OCI-LY7 (cell line): ENCODE measurements around the gene SGCB. TPM values are rescaled to one million over a fixed set of nuclear protein-coding genes. Genes with fewer than 3 reads are reported as not detected.

ENCODE experiments used
- BruUV-seq: library from RNA; stranded (reverse); fragments of 400-500 nt; replicated peaks from 2 replicates; lab custom pipeline; 2021; lab: Mats Ljungman, UMichigan
- CTCF ChIA-PET: fragments of 300-600 bp; sonication (Branson Sonifier 250); formaldehyde crosslinking; loops from one replicate; lab custom pipeline; 2022; ENCODE audit warnings: antibody characterized with exemption; ENCODE audit not compliant: unreplicated experiment; lab: Charles Lee
- POLR2A ChIA-PET: fragments of 300-600 bp; sonication (Branson Sonifier 250); formaldehyde crosslinking; loops from one replicate; lab custom pipeline; 2022; ENCODE audit warnings: antibody characterized with exemption; lab: Charles Lee
- DNase-seq: peaks from one replicate; pipeline ENCODE4 v3.0.0-alpha.2; 2015; ENCODE audit warnings: low spot score
- H2AFZ ChIP-seq: fragments of 200-600 bp; sonication (generic), shearing (Covaris generic); 2 replicates; pipeline ENCODE4 v1.6.1; 2014; ENCODE audit warnings: mild to moderate bottlenecking, antibody characterized with exemption, low read length, moderate library complexity
- H3K27ac ChIP-seq: fragments of 200-600 bp; sonication (generic); 2 replicates; pipeline ENCODE4 v1.5.1; 2014; ENCODE audit warnings: mixed run types, low read depth, mild to moderate bottlenecking, moderate library complexity, low read length, inconsistent platforms; ENCODE audit not compliant: poor library complexity, severe bottlenecking
- H3K36me3 ChIP-seq: fragments of 200-600 bp; sonication (generic); 2 replicates; pipeline ENCODE4 v1.6.1; 2014; ENCODE audit warnings: mild to moderate bottlenecking, antibody characterized with exemption, low read length, moderate library complexity, mixed read lengths; ENCODE audit not compliant: insufficient read depth
- H3K4me1 ChIP-seq: fragments of 200-600 bp; sonication (generic); 2 replicates; pipeline ENCODE4 v1.5.1; 2014; ENCODE audit warnings: mild to moderate bottlenecking, low read length; ENCODE audit not compliant: insufficient read depth, poor library complexity, severe bottlenecking
- H3K4me2 ChIP-seq: fragments of 200-600 bp; sonication (generic); 2 replicates; pipeline ENCODE4 v1.6.1; 2014; ENCODE audit warnings: mild to moderate bottlenecking, low read length
- H3K4me3 ChIP-seq: fragments of 200-600 bp; sonication (generic); 2 replicates; pipeline ENCODE4 v1.5.1; 2014; ENCODE audit warnings: mild to moderate bottlenecking, low read depth, low read length; ENCODE audit not compliant: poor library complexity, severe bottlenecking
- H3K79me2 ChIP-seq: fragments of 200-600 bp; sonication (generic); 2 replicates; pipeline ENCODE4 v1.6.1; 2016; ENCODE audit warnings: low read depth, mild to moderate bottlenecking, low read length, moderate library complexity, mixed read lengths; ENCODE audit not compliant: insufficient read depth
- H3K9me2 ChIP-seq: fragments of 200-600 bp; sonication (generic); 2 replicates; pipeline ENCODE4 v1.6.1; 2016; ENCODE audit warnings: mild to moderate bottlenecking, low read length, mixed read lengths; ENCODE audit not compliant: insufficient read depth
- H3K9me3 ChIP-seq: fragments of 200-600 bp; sonication (generic); 2 replicates; pipeline ENCODE4 v1.6.1; 2014; ENCODE audit warnings: mild to moderate bottlenecking, mixed run types, low read length, mixed read lengths
- H4K20me1 ChIP-seq: fragments of 200-600 bp; sonication (generic); 2 replicates; pipeline ENCODE4 v1.6.1; 2014; ENCODE audit warnings: mild to moderate bottlenecking, antibody characterized with exemption, low read length, moderate library complexity, mixed read lengths; ENCODE audit not compliant: insufficient read depth
- EZH2phosphoT487 ChIP-seq: fragments of 200-600 bp; sonication (generic); IDR thresholded peaks from 2 replicates; pipeline ENCODE4 v1.6.1; 2018; ENCODE audit warnings: low read depth, borderline replicate concordance, mild to moderate bottlenecking, mixed run types, antibody characterized with exemption, low read length, moderate library complexity, mixed read lengths
- intact Hi-C: fragments of 100-400 bp; cut with micrococcal nuclease; formaldehyde crosslinking; loops from one replicate; pipeline ENCODE4 v1.10.0; 2022; ENCODE audit not compliant: unreplicated experiment
- total RNA-seq, 2 experiments: library from RNA; depleted of rRNA in 1 of 2; stranded (reverse); fragments of >200 nt in 1 of 2; shearing (Covaris generic) in 1 of 2; gene quantifications; 2 replicates each; pipeline ENCODE4 v1.2.3, GENCODE V29; 2014 to 2022
- TF ChIP-seq, protein P1 (sequence below): fragments of 200-600 bp; sonication (generic); conservative IDR thresholded peaks from 2 replicates; pipeline ENCODE4 v1.5.1; 2014; ENCODE audit warnings: mild to moderate bottlenecking, antibody characterized with exemption, low read length, moderate library complexity, mixed read lengths

Gene SGCB
- total RNA-seq, 2 experiments from 2014 or later = 7.5 to 20.2 TPM

GRCh38 chr4:52069571-52069970 lies 31.5 kb upstream of the SGCB start:
- Histone ChIP-seq H3K9me3 (no peaks in the 10 kb centered on the region), H3K4me2 (no peak overlapping the region), H3K36me3 (no peaks in the 10 kb centered on the region), H4K20me1 (no peaks in the 10 kb centered on the region), H3K79me2 (no peaks in the 10 kb centered on the region), H3K4me1 (no peaks in the 10 kb centered on the region), H3K4me3 (no peak overlapping the region), H3K9me2 (no peaks in the 10 kb centered on the region), H3K27ac (no peak overlapping the region), H2AFZ (no peak overlapping the region)
- ChIA-PET POLR2A (no interaction called here), CTCF (no interaction called here)
- no peak for DNase-seq
- intact Hi-C loops = no loop called here
- no TSS peak for BruUV-seq
- TF ChIP-seq, protein P1, sequence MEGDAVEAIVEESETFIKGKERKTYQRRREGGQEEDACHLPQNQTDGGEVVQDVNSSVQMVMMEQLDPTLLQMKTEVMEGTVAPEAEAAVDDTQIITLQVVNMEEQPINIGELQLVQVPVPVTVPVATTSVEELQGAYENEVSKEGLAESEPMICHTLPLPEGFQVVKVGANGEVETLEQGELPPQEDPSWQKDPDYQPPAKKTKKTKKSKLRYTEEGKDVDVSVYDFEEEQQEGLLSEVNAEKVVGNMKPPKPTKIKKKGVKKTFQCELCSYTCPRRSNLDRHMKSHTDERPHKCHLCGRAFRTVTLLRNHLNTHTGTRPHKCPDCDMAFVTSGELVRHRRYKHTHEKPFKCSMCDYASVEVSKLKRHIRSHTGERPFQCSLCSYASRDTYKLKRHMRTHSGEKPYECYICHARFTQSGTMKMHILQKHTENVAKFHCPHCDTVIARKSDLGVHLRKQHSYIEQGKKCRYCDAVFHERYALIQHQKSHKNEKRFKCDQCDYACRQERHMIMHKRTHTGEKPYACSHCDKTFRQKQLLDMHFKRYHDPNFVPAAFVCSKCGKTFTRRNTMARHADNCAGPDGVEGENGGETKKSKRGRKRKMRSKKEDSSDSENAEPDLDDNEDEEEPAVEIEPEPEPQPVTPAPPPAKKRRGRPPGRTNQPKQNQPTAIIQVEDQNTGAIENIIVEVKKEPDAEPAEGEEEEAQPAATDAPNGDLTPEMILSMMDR = no peak
- no peak for TF ChIP-seq EZH2phosphoT487

DNA sequence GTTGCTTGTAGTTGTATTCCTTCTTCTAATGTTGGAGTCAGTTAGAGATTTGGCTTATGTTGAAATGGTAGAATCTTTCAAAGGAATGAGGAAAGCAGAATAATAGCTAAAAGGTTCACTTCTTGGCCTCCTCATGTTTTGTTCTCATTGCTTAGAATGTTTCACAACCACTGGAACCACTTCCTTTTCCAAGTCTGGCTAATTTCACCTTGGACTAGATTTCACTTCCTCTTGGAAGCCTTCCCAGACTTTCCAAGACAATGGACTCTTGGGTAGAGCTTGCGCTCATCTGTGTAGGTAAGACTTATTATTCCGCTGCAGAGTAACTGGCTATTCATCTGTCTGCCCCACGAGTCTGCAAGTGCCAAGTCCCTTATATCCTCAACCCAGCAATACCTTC lies 21.3 kb upstream of the SGCB start:
- no peaks in the 10 kb centered on the region for H3K9me3 ChIP-seq
- no peaks in the 10 kb centered on the region for H3K36me3 ChIP-seq
- intact Hi-C loops = no loop called here
- H3K4me1 ChIP-seq = no peaks in the 10 kb centered on the region
- H3K27ac ChIP-seq = no peak overlapping the region
- H3K9me2 ChIP-seq = no peaks in the 10 kb centered on the region
- no peak for DNase-seq
- H2AFZ ChIP-seq = no peak overlapping the region
- POLR2A ChIA-PET = interaction anchor here (1.2 kb wide), 1 partner anchor 14 kb away, joined by 3 read pairs; no protein-coding TSS in a partner anchor
- no peak overlapping the region for H3K4me3 ChIP-seq
- CTCF ChIA-PET = no interaction called here
- H3K4me2 ChIP-seq = no peak overlapping the region
- TF ChIP-seq, protein P1 = no peak
- TF ChIP-seq EZH2phosphoT487 = no peak
- H3K79me2 ChIP-seq = no peaks in the 10 kb centered on the region
- no peaks in the 10 kb centered on the region for H4K20me1 ChIP-seq
- no TSS peak for BruUV-seq

- no peak overlapping the region for H3K27ac ChIP-seq
- intact Hi-C loops = no loop called here
- DNase-seq = no peak
- no peaks in the 10 kb centered on the region for H3K9me3 ChIP-seq
- TF ChIP-seq, protein P1 = no peak
- TF ChIP-seq EZH2phosphoT487 = no peak
- H3K4me2 ChIP-seq = no peak overlapping the region
- no peak overlapping the region for H2AFZ ChIP-seq
- H3K9me2 ChIP-seq = no peaks in the 10 kb centered on the region
- H3K36me3 ChIP-seq = no peaks in the 10 kb centered on the region
- CTCF ChIA-PET = no interaction called here
- no peak overlapping the region for H3K4me3 ChIP-seq
- no peaks in the 10 kb centered on the region for H4K20me1 ChIP-seq
- POLR2A ChIA-PET = no interaction called here
- no TSS peak for BruUV-seq
- no peaks in the 10 kb centered on the region for H3K79me2 ChIP-seq
- H3K4me1 ChIP-seq = no peaks in the 10 kb centered on the region
These were observed 20.2 kb upstream of the SGCB start for GRCh38 chr4:52058275-52058674.
